Measurements from ENCODE around the gene PLAAT5.

The PLAAT5 gene

GRCh38 chr11:63427971-63428508 lies 62.9 kb downstream of the PLAAT5 start:
- TF ChIP-seq, protein P1, sequence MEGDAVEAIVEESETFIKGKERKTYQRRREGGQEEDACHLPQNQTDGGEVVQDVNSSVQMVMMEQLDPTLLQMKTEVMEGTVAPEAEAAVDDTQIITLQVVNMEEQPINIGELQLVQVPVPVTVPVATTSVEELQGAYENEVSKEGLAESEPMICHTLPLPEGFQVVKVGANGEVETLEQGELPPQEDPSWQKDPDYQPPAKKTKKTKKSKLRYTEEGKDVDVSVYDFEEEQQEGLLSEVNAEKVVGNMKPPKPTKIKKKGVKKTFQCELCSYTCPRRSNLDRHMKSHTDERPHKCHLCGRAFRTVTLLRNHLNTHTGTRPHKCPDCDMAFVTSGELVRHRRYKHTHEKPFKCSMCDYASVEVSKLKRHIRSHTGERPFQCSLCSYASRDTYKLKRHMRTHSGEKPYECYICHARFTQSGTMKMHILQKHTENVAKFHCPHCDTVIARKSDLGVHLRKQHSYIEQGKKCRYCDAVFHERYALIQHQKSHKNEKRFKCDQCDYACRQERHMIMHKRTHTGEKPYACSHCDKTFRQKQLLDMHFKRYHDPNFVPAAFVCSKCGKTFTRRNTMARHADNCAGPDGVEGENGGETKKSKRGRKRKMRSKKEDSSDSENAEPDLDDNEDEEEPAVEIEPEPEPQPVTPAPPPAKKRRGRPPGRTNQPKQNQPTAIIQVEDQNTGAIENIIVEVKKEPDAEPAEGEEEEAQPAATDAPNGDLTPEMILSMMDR (IDR thresholded peaks at IDR 0.05): no peak
- H3K27me3 Mint-ChIP-seq (ENCODE audit: low read depth, poor library complexity): peaks cover 7% of the 10 kb centered on the region
- DNase-seq: no peak

DNA sequence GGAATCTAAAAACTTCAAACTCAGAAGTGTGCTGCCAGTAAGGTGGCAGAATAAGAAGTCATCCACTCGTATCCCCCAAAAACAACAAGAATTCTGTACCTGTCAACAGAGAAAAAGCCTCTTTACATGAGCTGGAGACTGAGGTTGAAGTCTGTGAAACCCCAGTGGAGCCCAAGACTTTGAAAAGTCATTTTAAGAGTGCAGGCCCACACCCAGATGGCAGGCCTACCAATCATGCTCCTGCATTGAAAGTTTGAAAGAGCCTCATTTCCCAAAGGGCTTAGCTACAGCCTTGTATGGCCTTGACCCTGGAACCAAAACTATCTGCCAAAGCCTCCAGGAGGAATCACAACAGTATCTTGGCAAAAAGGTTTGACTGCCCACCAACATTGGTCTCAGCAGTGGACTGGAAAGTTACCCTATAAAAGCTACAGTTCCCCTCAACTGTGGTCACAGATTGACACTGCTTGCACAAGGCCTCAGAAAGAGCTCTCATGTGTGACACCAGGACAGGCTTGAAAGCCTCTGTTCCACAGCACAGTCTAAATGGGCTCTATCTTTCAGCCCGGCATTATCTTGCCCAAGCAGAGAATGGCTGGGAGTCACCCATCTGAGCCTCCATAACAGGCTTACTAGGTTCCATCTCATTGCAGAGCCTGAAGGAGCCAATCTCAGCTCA lies 73.7 kb downstream of the PLAAT5 start:
- no peak for DNase-seq
- H3K27me3 Mint-ChIP-seq (ENCODE audit: low read depth, poor library complexity): no peaks in the 10 kb centered on the region
- no peak overlapping the region for H3K4me3 Mint-ChIP-seq
- H3K4me1 Mint-ChIP-seq: no peaks in the 10 kb centered on the region
- H3K27ac Mint-ChIP-seq: no peak overlapping the region
- H3K36me3 Mint-ChIP-seq (ENCODE audit: low read depth): peaks cover 5% of the 10 kb centered on the region
- TF ChIP-seq, protein P1 (IDR thresholded peaks at IDR 0.05): no peak
- peaks cover 36% of the 10 kb centered on the region for H3K9me3 Mint-ChIP-seq

More at GRCh38 chr11:63427971-63428508, 62.9 kb downstream of the PLAAT5 start:
- peaks cover 32% of the 10 kb centered on the region for H3K9me3 Mint-ChIP-seq
- no peak overlapping the region for H3K27ac Mint-ChIP-seq
- no peak overlapping the region for H3K4me3 Mint-ChIP-seq
- H3K4me1 Mint-ChIP-seq: no peaks in the 10 kb centered on the region
- H3K36me3 Mint-ChIP-seq (ENCODE audit: low read depth): no peaks in the 10 kb centered on the region

Data from nephron progenitor cell (in vitro differentiated cells).